Liver (tissue), 9 donors: ENCODE measurements around the gene KCNK10. TPM values are rescaled to one million over a fixed set of nuclear protein-coding genes. Genes with fewer than 3 reads are reported as not detected.

Experiments used
- DNase-seq: peaks from one replicate; pipeline ENCODE4 v3.0.0-alpha.2; 2017; ENCODE audit warnings: low spot score
- H3K27ac ChIP-seq, 2 donors: one replicate each; pipeline ENCODE4 v1.7.0; 2013; ENCODE audit warnings: inconsistent platforms in 2 of 2, low read length in 2 of 2, control low read depth in 1 of 2, low read depth in 1 of 2, mild to moderate bottlenecking in 1 of 2
- H3K27me3 ChIP-seq, 4 donors: one replicate each; pipeline versions ENCODE4 v1.6.1 to v1.7.0; 2013; ENCODE audit warnings: low read length in 3 of 4, inconsistent platforms in 1 of 4, mild to moderate bottlenecking in 1 of 4, moderate library complexity in 1 of 4; ENCODE audit not compliant: control insufficient read depth in 4 of 4, insufficient read depth in 4 of 4
- H3K36me3 ChIP-seq, 4 donors: one replicate each; pipeline versions ENCODE4 v1.6.1 to v1.7.0; 2013; ENCODE audit warnings: low read length in 3 of 4, mild to moderate bottlenecking in 3 of 4, low read depth in 1 of 4, moderate library complexity in 1 of 4; ENCODE audit not compliant: control insufficient read depth in 4 of 4, insufficient read depth in 3 of 4
- H3K4me1 ChIP-seq, 4 donors: one replicate each; pipeline versions ENCODE4 v1.6.1 to v1.7.0; 2013; ENCODE audit warnings: low read length in 3 of 4, mild to moderate bottlenecking in 3 of 4, moderate library complexity in 1 of 4; ENCODE audit not compliant: control insufficient read depth in 4 of 4, insufficient read depth in 4 of 4
- H3K4me3 ChIP-seq, 3 donors: one replicate each; pipeline versions ENCODE4 v1.6.1 to v1.7.0; 2013; ENCODE audit warnings: low read length in 3 of 3, control low read depth in 1 of 3, low read depth in 1 of 3, mild to moderate bottlenecking in 1 of 3
- H3K9ac ChIP-seq, 2 donors: one replicate each; pipeline ENCODE4 v1.7.0; 2013; ENCODE audit warnings: low read length in 2 of 2, mild to moderate bottlenecking in 2 of 2, moderate library complexity in 2 of 2, control low read depth in 1 of 2, low read depth in 1 of 2
- H3K9me3 ChIP-seq, 4 donors: one replicate each; pipeline versions ENCODE4 v1.6.1 to v1.7.0; 2013; ENCODE audit warnings: low read length in 3 of 4; ENCODE audit not compliant: control insufficient read depth in 4 of 4
- CTCF ChIP-seq: fragments of 150-350 bp; IDR thresholded peaks from 2 replicates; pipeline ENCODE4 v1.5.1; 2017; ENCODE audit warnings: improper control_type of control experiment, low read depth, low read length; ENCODE audit not compliant: missing input control
- EGR1 ChIP-seq, 2 donors: IDR thresholded peaks; 2 replicates each; pipeline ENCODE4 v1.6.1; 2016 to 2018; ENCODE audit warnings: antibody characterized with exemption in 2 of 2, low read depth in 2 of 2
- FOXA2 ChIP-seq: IDR thresholded peaks from 2 replicates; pipeline ENCODE4 v1.6.1; 2016; ENCODE audit warnings: antibody characterized with exemption
- GABPA ChIP-seq, 2 donors: IDR thresholded peaks in 1 of 2; conservative IDR thresholded peaks in 1 of 2; 2 replicates each; pipeline ENCODE4 v1.6.1; 2016; ENCODE audit warnings: antibody characterized with exemption in 2 of 2, mild to moderate bottlenecking in 1 of 2, moderate library complexity in 1 of 2
- JUND ChIP-seq, 2 donors: IDR thresholded peaks; 2 replicates each; pipeline ENCODE4 v1.6.1; 2016; ENCODE audit warnings: antibody characterized with exemption in 2 of 2
- NR2F2 ChIP-seq: IDR thresholded peaks from 2 replicates; pipeline ENCODE4 v1.6.1; 2016; ENCODE audit warnings: antibody characterized with exemption
- REST ChIP-seq: IDR thresholded peaks from 2 replicates; pipeline ENCODE4 v1.6.1; 2016; ENCODE audit warnings: antibody characterized with exemption, mild to moderate bottlenecking
- SP1 ChIP-seq: IDR thresholded peaks from 2 replicates; pipeline ENCODE4 v1.6.1; 2018; ENCODE audit warnings: antibody characterized with exemption, mild to moderate bottlenecking
- TAF1 ChIP-seq: conservative IDR thresholded peaks from 2 replicates; pipeline ENCODE4 v1.6.1; 2016; ENCODE audit warnings: antibody characterized with exemption, mild to moderate bottlenecking
- ZBTB33 ChIP-seq: IDR thresholded peaks from 2 replicates; pipeline ENCODE4 v1.6.1; 2016; ENCODE audit warnings: antibody characterized with exemption
- WGBS: extraction: QIAGEN DNeasy Blood & Tissue Kit; methylation state at CpG from one replicate; pipeline ENCODE4 v1.1.7; 2013; 5-methylcytosine and 5-hydroxymethylcytosine counted together
- polyA plus RNA-seq, 2 donors: library from polyadenylated mRNA; stranded (reverse) in 1 of 2; unstranded in 1 of 2; fragments of 200-250 nt in 1 of 2; fragments of >200 nt in 1 of 2; fragmentation: Nextera tagmentation in 1 of 2; extraction: Ambion mirVana in 1 of 2; gene quantifications; one replicate each; pipeline versions ENCODE4 v1.2.1 to v1.2.3, GENCODE V29; 2013 to 2015
- total RNA-seq, 2 donors: library from RNA; depleted of rRNA; stranded (reverse); fragments of >200 nt; gene quantifications; one replicate each; pipeline ENCODE4 v1.2.3, GENCODE V29; 2014
- donor health status: healthy.
- donor health status: healthy.
- donor health status: healthy.
- donor health status: healthy.
- donor health status: healthy.

The KCNK10 gene
- total and polyA plus RNA-seq, 4 donors = 0.05 TPM; not detected in 3

- Histone ChIP-seq H3K4me1 (peaks cover 7 to 17% (median 12%) of the 10 kb centered on the region in 4 donors), H3K9ac (no peak overlapping the region), H3K4me3 (no peak overlapping the region), H3K36me3 (no peaks in the 10 kb centered on the region), H3K27ac (no peak overlapping the region), H3K27me3 (peaks cover 2 to 19% (median 6%) of the 10 kb centered on the region in 4 donors), H3K9me3 (no peaks in the 10 kb centered on the region)
- TF ChIP-seq FOXA2 (no peak), GABPA (IDR thresholded peaks at IDR 0.05 in 1 of 2, conservative IDR thresholded peaks at IDR 0.05 in 1 of 2) (no peak), JUND (IDR thresholded peaks at IDR 0.05) (no peak)
- 21% methylated on average over 25 of the region's 25 CpGs for WGBS
- DNase-seq = no peak
Observed at GRCh38 chr14:88321692-88322503, 1.2 kb downstream of the KCNK10 start.

GRCh38 chr14:88318406-88318805 is 4.7 kb downstream of the KCNK10 start:
- Histone ChIP-seq H3K27me3 (peaks cover 0 to 3% (median 0%) of the 10 kb centered on the region in 4 donors), H3K36me3 (no peaks in the 10 kb centered on the region), H3K4me3 (no peak overlapping the region), H3K9me3 (peaks cover 0 to 1% (median 0%) of the 10 kb centered on the region in 4 donors), H3K4me1 (peaks cover 4 to 11% (median 8%) of the 10 kb centered on the region in 4 donors), H3K9ac (no peak overlapping the region), H3K27ac (no peak overlapping the region)
- TF ChIP-seq JUND (IDR thresholded peaks at IDR 0.05) (no peak), NR2F2 (no peak), CTCF (no peak), ZBTB33 (no peak), TAF1 (no peak), SP1 (no peak)
- no peak for DNase-seq
- WGBS = 79% methylated on average over 4 of the region's 4 CpGs

- no peak for TF ChIP-seq NR2F2
- TF ChIP-seq SP1 = no peak
- no peak for TF ChIP-seq ZBTB33
- TF ChIP-seq JUND (IDR thresholded peaks at IDR 0.05) = no peak
- no peak for TF ChIP-seq REST
- no peak for TF ChIP-seq EGR1 (IDR thresholded peaks at IDR 0.05; ENCODE audit: low read depth in 2 of 2)
- peaks cover 0 to 3% (median 0%) of the 10 kb centered on the region in 4 donors for H3K9me3 ChIP-seq
- no peak for DNase-seq
- no peaks in the 10 kb centered on the region for H3K27me3 ChIP-seq
- no peaks in the 10 kb centered on the region for H3K36me3 ChIP-seq
- H3K4me1 ChIP-seq = no peaks in the 10 kb centered on the region
- no peak overlapping the region for H3K27ac ChIP-seq
- no peak overlapping the region for H3K9ac ChIP-seq
- no peak overlapping the region for H3K4me3 ChIP-seq
Observed at GRCh38 chr14:88316521-88316920, 6.5 kb downstream of the KCNK10 start.
